HCT116 (cell line): ENCODE measurements around the gene IFIT3. TPM values are rescaled to one million over a fixed set of nuclear protein-coding genes. Genes with fewer than 3 reads are reported as not detected.

Experiments
- ATAC-seq: fragments of 200-7000 bp; cut with Tn5 transposase; 2 replicates; pipeline ENCODE4 v1.9.1; 2020; ENCODE audit warnings: mild to moderate bottlenecking, moderate library complexity
- BruUV-seq: library from RNA; stranded (reverse); fragments of 400-500 nt; replicated peaks from 2 replicates; lab custom pipeline; 2021; lab: Mats Ljungman, UMichigan
- CTCF ChIA-PET: fragments of 300-600 bp; sonication (Branson Sonifier 250); formaldehyde crosslinking; loops from one replicate; lab custom pipeline; 2021; ENCODE audit warnings: antibody characterized with exemption; lab: Charles Lee
- POLR2A ChIA-PET: fragments of 300-600, 350-600 bp; sonication (Branson Sonifier 250); formaldehyde crosslinking; loops from one replicate; lab custom pipeline; 2021; ENCODE audit warnings: antibody characterized with exemption; lab: Charles Lee
- RAD21 ChIA-PET, 2 experiments: fragments of 300-600 bp; sonication (Branson Sonifier 250); formaldehyde crosslinking; loops; one replicate each; lab custom pipeline; 2023; ENCODE audit warnings: low total read pairs in 2 of 2; ENCODE audit not compliant: uncharacterized antibody in 2 of 2, unreplicated experiment in 2 of 2, low non-redundant PET in 1 of 2; lab: Charles Lee
- DNase-seq: peaks from one replicate; pipeline ENCODE4 v3.0.0-alpha.2; 2010; ENCODE audit warnings: low read depth, low spot score
- H2AFZ ChIP-seq: fragments of 200-600 bp; shearing (Covaris generic), sonication (generic); 2 replicates; pipeline ENCODE4 v1.6.1; 2017; ENCODE audit warnings: low read depth, mixed run types, mixed read lengths, antibody characterized with exemption, low read length; ENCODE audit not compliant: poor library complexity, severe bottlenecking
- H3K27ac ChIP-seq: 2 replicates; pipeline ENCODE4 v1.5.1; 2012; ENCODE audit warnings: low read depth, low read length
- H3K27me3 ChIP-seq: fragments of 200-600 bp; sonication (generic); 2 replicates; pipeline ENCODE4 v1.6.1; 2016; ENCODE audit warnings: mixed run types, low read length, mixed read lengths; ENCODE audit not compliant: insufficient read depth
- H3K36me3 ChIP-seq, 2 experiments: fragments of 200-500 bp in 1 of 2; fragments of 200-600 bp in 1 of 2; sonication (Bioruptor generic) in 1 of 2; sonication (generic) in 1 of 2; 2 replicates each; pipeline versions ENCODE4 v1.5.1 to v1.6.1; 2014 to 2016; ENCODE audit warnings: low read length in 2 of 2, inconsistent platforms in 1 of 2, mixed read lengths in 1 of 2, mixed run types in 1 of 2; ENCODE audit not compliant: insufficient read depth in 2 of 2, control insufficient read depth in 1 of 2
- H3K4me1 ChIP-seq, 2 experiments: fragments of 200-600 bp in 1 of 2; sonication (generic) in 1 of 2; 2 replicates each; pipeline versions ENCODE4 v1.5.1 to v1.6.1; 2012 to 2017; ENCODE audit warnings: low read length in 2 of 2, inconsistent platforms in 1 of 2, mild to moderate bottlenecking in 1 of 2, mixed read lengths in 1 of 2, mixed run types in 1 of 2, moderate library complexity in 1 of 2; ENCODE audit not compliant: insufficient read depth in 2 of 2, control insufficient read depth in 1 of 2
- H3K4me2 ChIP-seq: fragments of 200-600 bp; sonication (generic); 2 replicates; pipeline ENCODE4 v1.6.1; 2017; ENCODE audit warnings: mixed run types, low read length, mixed read lengths
- H3K4me3 ChIP-seq, 2 experiments: fragments of 200-600 bp in 1 of 2; sonication (generic) in 1 of 2; replicated peaks in 1 of 2; 2 replicates each; pipeline ENCODE4 v1.5.1; 2011 to 2016; ENCODE audit warnings: low read length in 2 of 2, control low read depth in 1 of 2, low read depth in 1 of 2, mild to moderate bottlenecking in 1 of 2, mixed read lengths in 1 of 2, mixed run types in 1 of 2
- H3K79me2 ChIP-seq: fragments of 200-600 bp; sonication (generic); 2 replicates; pipeline ENCODE4 v1.6.1; 2017; ENCODE audit warnings: mild to moderate bottlenecking, mixed run types, low read length, moderate library complexity, mixed read lengths; ENCODE audit not compliant: insufficient read depth
- H3K9ac ChIP-seq: fragments of 200-600 bp; sonication (generic); 2 replicates; pipeline ENCODE4 v1.6.1; 2016; ENCODE audit warnings: low read length, mixed read lengths
- H3K9me2 ChIP-seq: fragments of 200-600 bp; sonication (generic), shearing (Covaris generic); 2 replicates; pipeline ENCODE4 v1.6.1; 2017; ENCODE audit warnings: mixed run types, mild to moderate bottlenecking, moderate library complexity; ENCODE audit not compliant: insufficient read depth
- H3K9me3 ChIP-seq, 2 experiments: fragments of 200-500 bp in 1 of 2; fragments of 200-600 bp in 1 of 2; sonication (Bioruptor generic) in 1 of 2; sonication (generic) in 1 of 2; 2 replicates each; pipeline ENCODE4 v1.6.1; 2014 to 2017; ENCODE audit warnings: low read length in 2 of 2, mixed read lengths in 2 of 2, inconsistent platforms in 1 of 2, low read depth in 1 of 2, mild to moderate bottlenecking in 1 of 2, mixed run types in 1 of 2, moderate library complexity in 1 of 2; ENCODE audit not compliant: control insufficient read depth in 1 of 2, insufficient read depth in 1 of 2
- H4K20me1 ChIP-seq: fragments of 200-600 bp; sonication (generic), shearing (Covaris generic); 2 replicates; pipeline ENCODE4 v1.6.1; 2017; ENCODE audit warnings: mixed run types, mild to moderate bottlenecking, moderate library complexity; ENCODE audit not compliant: insufficient read depth
- CEBPB ChIP-seq: IDR thresholded peaks from 2 replicates; pipeline ENCODE4 v1.6.1; 2012; ENCODE audit warnings: low read depth
- EGR1 ChIP-seq: IDR thresholded peaks from 2 replicates; pipeline ENCODE4 v1.6.1; 2012; ENCODE audit warnings: low read depth
- FOSL1 ChIP-seq: IDR thresholded peaks from 2 replicates; pipeline ENCODE4 v1.6.1; 2012; ENCODE audit warnings: low read depth
- POLR2AphosphoS5 ChIP-seq: IDR thresholded peaks from 2 replicates; pipeline ENCODE4 v1.6.1; 2011; ENCODE audit warnings: mild to moderate bottlenecking, low read depth, low read length, moderate library complexity
- RAD21 ChIP-seq: IDR thresholded peaks from 2 replicates; pipeline ENCODE4 v1.6.1; 2012; ENCODE audit warnings: low read depth, mild to moderate bottlenecking
- SP1 ChIP-seq: IDR thresholded peaks from 2 replicates; pipeline ENCODE4 v1.6.1; 2012; ENCODE audit warnings: low read depth
- SRF ChIP-seq: IDR thresholded peaks from 2 replicates; pipeline ENCODE4 v1.6.1; 2012; ENCODE audit warnings: low read depth
- TCF7L2 ChIP-seq: IDR thresholded peaks from 2 replicates; pipeline ENCODE4 v1.7.0; 2011; ENCODE audit warnings: borderline replicate concordance, inconsistent platforms; ENCODE audit not compliant: insufficient read depth, insufficient read length; ENCODE audit errors: extremely low read depth
- YY1 ChIP-seq: IDR thresholded peaks from 2 replicates; pipeline ENCODE4 v1.6.1; 2011; ENCODE audit warnings: low read length, low read depth, moderate library complexity, mild to moderate bottlenecking; ENCODE audit not compliant: insufficient replicate concordance; ENCODE audit errors: extremely low read depth
- ZFX ChIP-seq: fragments of 450-650 bp; IDR thresholded peaks from 2 replicates; pipeline ENCODE4 v1.6.1; 2017
- intact Hi-C: fragments of 100-400 bp; cut with micrococcal nuclease; formaldehyde crosslinking; loops from 2 replicates; pipeline ENCODE4 v1.10.0; 2022
- total RNA-seq: library from RNA; stranded (reverse); gene quantifications from one replicate; pipeline ENCODE4 v1.2.1, GENCODE V29; 2021; ENCODE audit not compliant: unreplicated experiment
- TF ChIP-seq, protein P1 (sequence below): IDR thresholded peaks from 2 replicates; pipeline ENCODE4 v1.6.1; 2012

Gene IFIT3
- total RNA-seq, 1 experiment from 2014 or later, result 1.1 TPM

DNA sequence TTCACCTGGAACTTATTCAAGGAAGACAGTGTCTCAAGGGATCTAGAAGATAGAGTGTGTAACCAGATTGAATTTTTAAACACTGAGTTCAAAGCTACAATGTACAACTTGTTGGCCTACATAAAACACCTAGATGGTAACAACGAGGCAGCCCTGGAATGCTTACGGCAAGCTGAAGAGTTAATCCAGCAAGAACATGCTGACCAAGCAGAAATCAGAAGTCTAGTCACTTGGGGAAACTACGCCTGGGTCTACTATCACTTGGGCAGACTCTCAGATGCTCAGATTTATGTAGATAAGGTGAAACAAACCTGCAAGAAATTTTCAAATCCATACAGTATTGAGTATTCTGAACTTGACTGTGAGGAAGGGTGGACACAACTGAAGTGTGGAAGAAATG, 10.9 kb downstream of the IFIT3 start:
- H3K4me1 ChIP-seq, result peaks cover 3 to 15% of the 10 kb centered on the region in 2 experiments; a peak in 2 of 4 replicates
- intact Hi-C loops, result no loop called here
- TF ChIP-seq POLR2AphosphoS5, result no peak
- TF ChIP-seq RAD21, result no peak
- TF ChIP-seq, all 23 proteins: peak for 0
- ChIA-PET POLR2A (no interaction called here), RAD21 (no interaction called here), CTCF (no interaction called here)
- no peak overlapping the region for H2AFZ ChIP-seq
- no peak overlapping the region for H3K9ac ChIP-seq
- no peak overlapping the region for H3K4me3 ChIP-seq
- no peak for ATAC-seq
- H3K27ac ChIP-seq, result no peak overlapping the region
- no peaks in the 10 kb centered on the region for H3K27me3 ChIP-seq
- no peaks in the 10 kb centered on the region for H3K79me2 ChIP-seq
- H3K4me2 ChIP-seq, result no peak overlapping the region
- DNase-seq, result no peak
- BruUV-seq, result no TSS peak
- H3K36me3 ChIP-seq, result no peaks in the 10 kb centered on the region
- H4K20me1 ChIP-seq, result no peaks in the 10 kb centered on the region
- no peaks in the 10 kb centered on the region for H3K9me2 ChIP-seq
- H3K9me3 ChIP-seq, result no peaks in the 10 kb centered on the region

DNA sequence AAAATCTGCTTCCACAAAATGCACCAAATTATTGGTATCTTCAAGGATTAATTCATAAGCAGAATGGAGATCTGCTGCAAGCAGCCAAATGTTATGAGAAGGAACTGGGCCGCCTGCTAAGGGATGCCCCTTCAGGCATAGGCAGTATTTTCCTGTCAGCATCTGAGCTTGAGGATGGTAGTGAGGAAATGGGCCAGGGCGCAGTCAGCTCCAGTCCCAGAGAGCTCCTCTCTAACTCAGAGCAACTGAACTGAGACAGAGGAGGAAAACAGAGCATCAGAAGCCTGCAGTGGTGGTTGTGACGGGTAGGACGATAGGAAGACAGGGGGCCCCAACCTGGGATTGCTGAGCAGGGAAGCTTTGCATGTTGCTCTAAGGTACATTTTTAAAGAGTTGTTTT, 12.1 kb downstream of the IFIT3 start:
- Histone ChIP-seq H3K36me3 (no peaks in the 10 kb centered on the region), H3K9ac (no peak overlapping the region), H3K79me2 (no peaks in the 10 kb centered on the region), H4K20me1 (no peaks in the 10 kb centered on the region), H3K4me3 (no peak overlapping the region), H3K27me3 (no peaks in the 10 kb centered on the region), H3K9me3 (no peaks in the 10 kb centered on the region), H3K27ac (no peak overlapping the region), H3K9me2 (no peaks in the 10 kb centered on the region), H2AFZ (no peak overlapping the region), H3K4me2 (no peak overlapping the region), H3K4me1 (peaks cover 3 to 11% of the 10 kb centered on the region in 2 experiments; a peak in 2 of 4 replicates)
- intact Hi-C loops, result no loop called here
- ChIA-PET CTCF (no interaction called here), RAD21 (no interaction called here), POLR2A (no interaction called here)
- no peak for ATAC-seq
- no peak for DNase-seq
- BruUV-seq, result no TSS peak
- TF ChIP-seq, protein P1, sequence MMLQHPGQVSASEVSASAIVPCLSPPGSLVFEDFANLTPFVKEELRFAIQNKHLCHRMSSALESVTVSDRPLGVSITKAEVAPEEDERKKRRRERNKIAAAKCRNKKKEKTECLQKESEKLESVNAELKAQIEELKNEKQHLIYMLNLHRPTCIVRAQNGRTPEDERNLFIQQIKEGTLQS, result no peak
- no peak for TF ChIP-seq CEBPB
- TF ChIP-seq SP1, result no peak
- TF ChIP-seq FOSL1, result no peak
- no peak for TF ChIP-seq TCF7L2
- TF ChIP-seq EGR1, result no peak
- no peak for TF ChIP-seq YY1
- no peak for TF ChIP-seq POLR2AphosphoS5
- no peak for TF ChIP-seq SRF
- no peak for TF ChIP-seq ZFX
